DND-41 (cell line): ENCODE results near the gene TRIM9.

Experiments
- CTCF ChIP-seq: IDR thresholded peaks from 2 replicates; pipeline ENCODE4 v1.5.1; 2012; ENCODE audit warnings: borderline replicate concordance, low read length, moderate library complexity, mild to moderate bottlenecking; ENCODE audit not compliant: poor library complexity, severe bottlenecking; ENCODE audit errors: extremely low read depth
- EZH2 ChIP-seq: IDR thresholded peaks from 3 replicates; pipeline ENCODE4 v1.6.1; 2012; ENCODE audit warnings: borderline replicate concordance, low read depth, mild to moderate bottlenecking, moderate library complexity, low read length, inconsistent platforms; ENCODE audit not compliant: severe bottlenecking

GRCh38 chr14:50928002-50928635, 166.8 kb downstream of the TRIM9 start:
- TF ChIP-seq CTCF: no peak
- TF ChIP-seq EZH2: no peak
